ENCODE data around the gene PDXDC1.
"Not testable (repeated sequence)": the region's sequence is repeated elsewhere in the genome, so short reads cannot be mapped to it uniquely, and the experiment has no call there.

PDXDC1 gene

GRCh38 chr16:15016951-15017580 lies 42.2 kb downstream of the PDXDC1 start:
- not testable (repeated sequence) for DNase-seq

- DNase-seq: not testable (repeated sequence)
Measured at GRCh38 chr16:15021429-15021828, 46.6 kb downstream of the PDXDC1 start.

GRCh38 chr16:15022194-15022593 lies 47.4 kb downstream of the PDXDC1 start:
- DNase-seq: peak; percentile 79

GRCh38 chr16:15023381-15024077 lies 48.7 kb downstream of the PDXDC1 start:
- not testable (repeated sequence) for DNase-seq

GRCh38 chr16:15024858-15025199 lies 50.0 kb downstream of the PDXDC1 start:
- not testable (repeated sequence) for DNase-seq

GRCh38 chr16:15025234-15025951 lies 50.6 kb downstream of the PDXDC1 start:
- DNase-seq: not testable (repeated sequence)

- not testable (repeated sequence) for DNase-seq
Measured at GRCh38 chr16:15027051-15027450, 52.2 kb downstream of the PDXDC1 start.

GRCh38 chr16:15027503-15028344 lies 52.9 kb downstream of the PDXDC1 start:
- not testable (repeated sequence) for DNase-seq

GRCh38 chr16:15028345-15028715 lies 53.5 kb downstream of the PDXDC1 start:
- not testable (repeated sequence) for DNase-seq

DNA sequence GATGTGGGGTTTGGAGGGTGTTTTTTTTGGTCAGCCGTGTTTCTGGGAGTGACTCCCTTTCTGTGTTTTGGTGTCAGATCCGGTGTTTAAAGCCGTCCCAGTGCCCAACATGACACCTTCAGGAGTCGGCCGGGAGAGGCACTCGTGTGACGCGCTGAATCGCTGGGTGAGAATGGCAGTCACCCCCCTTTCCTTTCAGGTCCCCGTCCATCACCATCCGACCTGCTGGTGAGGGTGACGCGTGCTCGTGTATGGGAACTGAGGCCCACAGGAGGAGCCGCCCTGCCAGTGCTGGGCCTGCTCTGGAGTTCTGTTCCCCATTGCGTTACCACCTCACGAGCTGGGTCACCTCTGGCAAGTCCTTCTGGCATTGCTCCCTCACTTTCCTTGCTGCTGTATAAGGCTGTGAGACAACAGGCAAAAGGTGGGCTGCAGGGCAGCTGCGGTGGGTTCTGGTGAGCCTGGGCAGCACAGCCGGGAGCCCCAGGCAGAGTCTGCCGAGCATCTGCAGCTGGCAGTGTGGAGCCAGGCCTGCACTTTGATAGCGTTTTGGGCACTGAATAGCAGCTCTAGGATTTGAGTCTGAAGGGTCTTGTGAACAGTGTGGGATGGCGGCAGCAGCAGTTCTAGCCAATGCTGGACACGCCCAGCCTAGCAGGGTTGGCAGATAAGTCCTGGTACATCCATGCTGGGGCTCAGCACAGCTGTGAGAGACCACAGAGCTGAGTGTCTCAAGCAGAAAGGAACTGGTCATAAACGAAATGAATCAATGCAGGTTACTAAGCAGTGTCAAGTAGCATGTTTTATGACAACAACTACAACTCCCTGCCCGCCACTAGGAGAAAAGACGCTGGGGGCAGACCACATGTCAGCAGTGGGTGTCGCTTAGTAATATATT lies 54.2 kb downstream of the PDXDC1 start:
- DNase-seq: not testable (repeated sequence)

DNA sequence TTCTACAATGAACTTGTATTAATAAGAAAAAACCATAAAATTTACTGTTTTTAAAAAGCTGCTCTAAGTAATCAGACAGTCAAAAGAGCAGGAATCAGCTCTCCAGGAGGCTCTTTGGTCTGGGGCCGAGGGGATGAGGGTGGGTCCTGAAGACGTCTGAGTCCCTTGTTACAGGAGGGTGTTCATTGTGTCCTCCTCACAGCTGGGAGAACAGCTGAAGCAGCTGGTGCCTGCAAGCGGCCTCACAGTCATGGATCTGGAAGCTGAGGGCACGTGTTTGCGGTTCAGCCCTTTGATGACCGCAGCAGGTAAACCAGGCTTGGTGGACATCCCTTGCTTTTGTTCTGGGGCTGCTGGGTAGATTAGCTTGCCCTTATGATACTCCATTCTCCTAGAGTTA lies 54.9 kb downstream of the PDXDC1 start:
- not testable (repeated sequence) for DNase-seq

- no peak for DNase-seq
Measured at GRCh38 chr16:15031179-15031578, 56.4 kb downstream of the PDXDC1 start.

DNA sequence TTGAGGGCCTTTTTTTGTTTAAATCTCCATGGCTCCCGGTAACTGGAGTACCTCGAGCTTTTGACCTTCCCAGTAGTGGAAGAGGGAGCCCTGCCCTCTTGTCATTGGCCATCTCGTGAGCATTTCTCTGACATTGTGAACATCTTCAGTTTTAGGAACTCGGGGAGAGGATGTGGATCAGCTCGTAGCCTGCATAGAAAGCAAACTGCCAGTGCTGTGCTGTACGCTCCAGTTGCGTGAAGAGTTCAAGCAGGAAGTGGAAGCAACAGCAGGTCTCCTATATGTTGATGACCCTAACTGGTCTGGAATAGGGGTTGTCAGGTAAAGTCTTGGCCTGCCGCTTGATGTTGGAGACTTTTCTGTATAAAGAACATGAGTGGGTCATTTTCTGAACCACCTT lies 56.8 kb downstream of the PDXDC1 start:
- no peak for DNase-seq

DNA sequence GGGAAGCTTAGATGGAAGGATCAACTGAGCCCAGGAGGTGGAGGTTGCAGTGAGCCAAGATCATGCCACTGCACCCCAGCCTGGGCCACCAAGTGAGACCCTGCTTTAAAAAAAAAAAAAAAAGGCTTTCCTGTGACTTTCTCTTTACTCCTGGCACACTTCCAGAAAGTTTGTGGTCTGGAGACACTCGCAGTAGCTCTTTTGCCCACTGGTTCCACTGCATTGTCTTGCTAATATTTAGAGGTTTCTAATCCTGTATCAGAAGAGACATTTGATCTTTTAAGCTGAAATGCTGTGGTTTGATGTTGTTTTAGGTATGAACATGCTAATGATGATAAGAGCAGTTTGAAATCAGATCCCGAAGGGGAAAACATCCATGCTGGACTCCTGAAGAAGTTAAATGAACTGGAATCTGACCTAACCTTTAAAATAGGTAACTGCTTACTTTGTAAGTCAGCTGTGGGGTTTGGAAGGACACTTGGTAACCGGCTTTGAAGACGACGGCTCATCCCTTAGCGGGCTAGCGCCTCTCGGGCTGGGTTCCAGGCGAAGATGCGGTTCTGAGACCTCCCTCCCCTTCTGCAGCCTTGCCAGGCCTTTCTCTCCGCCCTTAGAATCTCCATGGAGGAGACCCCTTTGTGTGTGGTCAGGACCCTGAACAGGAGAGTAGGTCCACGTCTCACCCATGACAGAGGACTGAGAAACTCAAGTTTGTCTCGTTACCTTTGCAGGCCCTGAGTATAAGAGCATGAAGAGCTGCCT lies 57.9 kb downstream of the PDXDC1 start:
- DNase-seq: no peak

GRCh38 chr16:15033309-15033707 lies 58.5 kb downstream of the PDXDC1 start:
- no peak for DNase-seq

DNA sequence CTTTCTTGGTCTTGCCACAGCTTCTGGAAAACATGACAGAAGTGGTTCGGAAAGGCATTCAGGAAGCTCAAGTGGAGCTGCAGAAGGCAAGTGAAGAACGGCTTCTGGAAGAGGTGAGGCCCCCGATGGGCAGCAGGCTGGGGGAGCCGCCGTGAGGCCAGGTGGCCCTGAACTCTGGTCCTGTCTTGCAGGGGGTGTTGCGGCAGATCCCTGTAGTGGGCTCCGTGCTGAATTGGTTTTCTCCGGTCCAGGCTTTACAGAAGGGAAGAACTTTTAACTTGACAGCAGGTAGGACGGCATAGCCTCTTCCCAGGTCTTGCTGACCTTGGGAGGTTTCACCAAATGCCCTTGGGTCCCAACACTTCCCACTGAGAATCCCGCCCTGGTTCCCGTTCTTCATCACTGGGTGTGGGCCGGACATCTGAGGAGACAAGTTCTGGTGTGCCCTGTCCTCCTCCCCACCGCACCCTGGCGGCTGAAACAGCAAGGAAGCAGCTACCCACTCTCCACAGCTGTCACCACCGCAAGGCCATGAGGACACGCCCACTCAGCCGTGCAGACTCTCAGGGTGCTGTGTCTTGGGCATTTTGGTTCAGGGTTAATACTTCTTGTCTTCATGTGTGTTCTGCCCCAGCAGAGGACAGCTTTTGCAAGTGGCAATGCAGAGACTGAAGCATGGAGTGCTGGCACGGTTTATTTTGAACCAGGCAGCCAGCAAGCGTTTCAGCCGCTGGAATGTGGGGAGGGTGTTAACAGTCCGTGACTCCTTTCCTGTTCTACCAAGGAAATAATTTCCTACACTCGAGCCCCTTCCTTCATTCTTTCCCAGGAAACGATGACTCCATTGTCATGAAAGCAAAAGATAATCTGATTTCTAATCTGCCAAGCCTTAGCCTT lies 59.7 kb downstream of the PDXDC1 start:
- no peak for DNase-seq

- no peak for DNase-seq
Measured at GRCh38 chr16:15035163-15035729, 60.4 kb downstream of the PDXDC1 start.

- no peak for DNase-seq
Measured at GRCh38 chr16:15037003-15037402, 62.2 kb downstream of the PDXDC1 start.

DNA sequence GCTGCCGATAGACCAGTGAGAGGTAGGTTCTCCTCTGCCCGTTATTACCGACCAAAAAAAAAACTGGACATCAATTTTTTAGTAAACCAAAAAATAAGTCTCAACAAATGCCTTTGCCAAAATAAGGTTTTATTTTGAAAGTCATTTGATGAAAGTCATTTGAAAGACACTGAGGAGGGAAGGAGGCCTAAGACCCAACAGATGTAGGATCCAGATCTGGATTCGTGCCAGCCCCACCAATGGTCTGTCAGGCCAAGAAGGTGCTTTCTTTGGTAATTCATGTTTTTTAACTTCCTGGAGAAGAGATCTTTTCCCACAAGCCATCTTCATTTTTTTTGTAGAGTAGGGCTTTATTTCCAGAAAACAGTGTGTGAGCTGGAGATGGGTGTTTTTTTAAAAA lies 62.9 kb downstream of the PDXDC1 start:
- DNase-seq: no peak

DNA sequence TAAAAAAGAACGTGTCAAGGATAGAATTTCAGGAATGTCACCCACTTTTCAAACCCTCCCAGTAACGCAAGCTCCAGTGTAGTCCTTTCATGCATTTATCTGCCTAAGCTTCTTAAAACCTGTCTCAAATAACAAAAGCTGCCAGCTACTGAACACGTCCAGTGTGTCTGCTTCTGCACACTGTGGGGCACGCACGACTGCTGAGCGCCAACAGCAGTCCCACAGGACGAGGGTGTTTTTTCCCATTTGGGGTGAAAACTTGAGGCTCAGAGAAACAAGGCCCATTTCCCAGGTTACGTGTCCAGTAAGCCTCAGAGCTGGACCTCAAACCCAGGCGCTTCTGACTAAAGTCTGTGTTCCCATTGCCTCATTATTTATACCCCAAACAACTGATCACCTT lies 63.9 kb downstream of the PDXDC1 start:
- DNase-seq: no peak

Data from NCI-H524 treated with DMSO at 0.1 percent for 48 hours (cell line).